ENCODE results near the gene OR51E1. TPM values are rescaled to one million over a fixed set of nuclear protein-coding genes. Genes with fewer than 3 reads are reported as not detected.

Gene OR51E1
- total and polyA plus RNA-seq, 10 of the 15 experiments (the other 5 are each of a cell fraction or from before 2014, with no cell fraction given) = not detected

DNA sequence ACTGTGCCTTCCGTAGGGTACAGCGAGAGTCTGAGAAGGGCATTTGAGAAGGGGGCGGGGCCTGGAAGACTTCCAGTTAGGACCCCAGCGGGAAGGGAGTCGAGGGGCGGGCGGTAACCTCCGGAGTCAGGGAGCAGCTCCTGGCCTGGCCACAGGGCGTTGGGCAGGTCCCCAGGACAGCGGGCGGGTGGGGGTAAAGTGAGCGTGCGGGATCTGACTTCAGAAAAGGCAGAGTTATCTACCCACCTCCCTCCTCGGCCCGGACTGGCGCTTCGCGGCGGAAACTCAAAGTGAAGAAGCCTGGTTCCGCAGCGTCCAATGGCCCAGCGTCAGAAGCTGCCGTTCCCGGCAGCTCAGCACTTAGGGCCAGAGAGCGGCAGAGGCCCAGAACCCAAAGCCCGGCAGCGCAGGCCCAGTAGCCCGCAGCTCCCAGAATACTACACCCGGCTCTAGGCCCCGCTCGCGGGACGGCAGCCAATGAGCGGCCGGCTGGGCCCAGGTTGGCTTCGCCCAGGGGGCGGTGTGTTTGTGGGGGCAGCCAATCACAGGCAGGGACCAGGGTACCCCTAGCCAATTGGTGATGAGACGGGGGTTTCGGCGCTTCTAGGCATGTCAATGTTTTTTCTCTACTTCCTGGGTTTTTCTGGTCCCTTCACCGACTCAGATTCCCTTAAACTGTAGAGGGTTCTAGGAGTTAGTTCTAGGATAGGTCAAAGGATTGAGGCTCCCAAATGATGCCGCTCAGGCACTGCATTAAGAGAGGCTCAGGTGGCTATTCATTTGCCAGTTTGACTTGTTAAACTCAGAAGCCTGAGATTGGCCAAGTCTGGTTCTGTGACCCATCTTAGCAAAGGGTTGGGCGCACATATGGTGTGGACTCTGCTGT lies 35.8 kb upstream of the OR51E1 start, which contains the start of gene TRIM68 (continued):
- TF ChIP-seq, protein P1, sequence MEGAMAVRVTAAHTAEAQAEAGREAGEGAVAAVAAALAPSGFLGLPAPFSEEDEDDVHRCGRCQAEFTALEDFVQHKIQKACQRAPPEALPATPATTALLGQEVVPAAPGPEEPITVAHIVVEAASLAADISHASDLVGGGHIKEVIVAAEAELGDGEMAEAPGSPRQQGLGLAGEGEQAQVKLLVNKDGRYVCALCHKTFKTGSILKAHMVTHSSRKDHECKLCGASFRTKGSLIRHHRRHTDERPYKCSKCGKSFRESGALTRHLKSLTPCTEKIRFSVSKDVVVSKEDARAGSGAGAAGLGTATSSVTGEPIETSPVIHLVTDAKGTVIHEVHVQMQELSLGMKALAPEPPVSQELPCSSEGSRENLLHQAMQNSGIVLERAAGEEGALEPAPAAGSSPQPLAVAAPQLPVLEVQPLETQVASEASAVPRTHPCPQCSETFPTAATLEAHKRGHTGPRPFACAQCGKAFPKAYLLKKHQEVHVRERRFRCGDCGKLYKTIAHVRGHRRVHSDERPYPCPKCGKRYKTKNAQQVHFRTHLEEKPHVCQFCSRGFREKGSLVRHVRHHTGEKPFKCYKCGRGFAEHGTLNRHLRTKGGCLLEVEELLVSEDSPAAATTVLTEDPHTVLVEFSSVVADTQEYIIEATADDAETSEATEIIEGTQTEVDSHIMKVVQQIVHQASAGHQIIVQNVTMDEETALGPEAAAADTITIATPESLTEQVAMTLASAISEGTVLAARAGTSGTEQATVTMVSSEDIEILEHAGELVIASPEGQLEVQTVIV (IDR thresholded peaks at IDR 0.05; ENCODE audit: borderline replicate concordance, partially characterized antibody) = peak; percentile 17
- TF ChIP-seq ZNF622 (IDR thresholded peaks at IDR 0.05) (no peak), ZNF217 (IDR thresholded peaks at IDR 0.05) (no peak), ZNF274 (IDR thresholded peaks at IDR 0.05; ENCODE audit: insufficient read depth, insufficient read length) (no peak), MYC (IDR thresholded peaks at IDR 0.05; ENCODE audit: insufficient read depth, insufficient read length, insufficient replicate concordance, low read length, severe bottlenecking) (no peak), SP1 (IDR thresholded peaks at IDR 0.05; ENCODE audit: low read depth, low read length) (peak; percentile 96), IRF4 (IDR thresholded peaks at IDR 0.05; ENCODE audit: low read depth, low read length) (0 out of 2 replicates have a peak, but pooled peaks have one; percentile 11), CBFB (IDR thresholded peaks at IDR 0.05; ENCODE audit: low read depth) (peak; percentile 60; the same call in 1 of the 2 replicates), TAF1 (IDR thresholded peaks at IDR 0.05; ENCODE audit: borderline replicate concordance, low read depth, low read length) (0 out of 2 replicates have a peak, but pooled peaks have one; percentile 19), GATAD2B (conservative IDR thresholded peaks at IDR 0.05; ENCODE audit: low read depth) (no peak), ETV6 (conservative IDR thresholded peaks at IDR 0.05 in 1 of 2, IDR thresholded peaks at IDR 0.05 in 1 of 2; ENCODE audit: borderline replicate concordance in 1 of 2, low read depth in 1 of 2) (no peak), BHLHE40 (IDR thresholded peaks at IDR 0.05; ENCODE audit: borderline replicate concordance in 1 of 2, low read depth in 2 of 2, low read length in 1 of 2) (no peak), RFX5 (IDR thresholded peaks at IDR 0.05; ENCODE audit: low read depth, low read length) (peak; percentile 64), BMI1 (IDR thresholded peaks at IDR 0.05; ENCODE audit: borderline replicate concordance) (no peak), HDAC2 (IDR thresholded peaks at IDR 0.05) (no peak), GABPA (IDR thresholded peaks at IDR 0.05; ENCODE audit: low read depth) (peak; percentile 51; the same call in 1 of the 2 replicates), WRNIP1 (IDR thresholded peaks at IDR 0.05; ENCODE audit: borderline replicate concordance, low read depth, low read length) (no peak), EZH2 (IDR thresholded peaks at IDR 0.05; ENCODE audit: borderline replicate concordance, control insufficient read depth, low read depth, low read length) (no peak)
- TF ChIP-seq, protein P2, sequence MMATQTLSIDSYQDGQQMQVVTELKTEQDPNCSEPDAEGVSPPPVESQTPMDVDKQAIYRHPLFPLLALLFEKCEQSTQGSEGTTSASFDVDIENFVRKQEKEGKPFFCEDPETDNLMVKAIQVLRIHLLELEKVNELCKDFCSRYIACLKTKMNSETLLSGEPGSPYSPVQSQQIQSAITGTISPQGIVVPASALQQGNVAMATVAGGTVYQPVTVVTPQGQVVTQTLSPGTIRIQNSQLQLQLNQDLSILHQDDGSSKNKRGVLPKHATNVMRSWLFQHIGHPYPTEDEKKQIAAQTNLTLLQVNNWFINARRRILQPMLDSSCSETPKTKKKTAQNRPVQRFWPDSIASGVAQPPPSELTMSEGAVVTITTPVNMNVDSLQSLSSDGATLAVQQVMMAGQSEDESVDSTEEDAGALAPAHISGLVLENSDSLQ (IDR thresholded peaks at IDR 0.05) = peak; percentile 65; the same call in 1 of the 2 replicates
- TF ChIP-seq, protein P3, sequence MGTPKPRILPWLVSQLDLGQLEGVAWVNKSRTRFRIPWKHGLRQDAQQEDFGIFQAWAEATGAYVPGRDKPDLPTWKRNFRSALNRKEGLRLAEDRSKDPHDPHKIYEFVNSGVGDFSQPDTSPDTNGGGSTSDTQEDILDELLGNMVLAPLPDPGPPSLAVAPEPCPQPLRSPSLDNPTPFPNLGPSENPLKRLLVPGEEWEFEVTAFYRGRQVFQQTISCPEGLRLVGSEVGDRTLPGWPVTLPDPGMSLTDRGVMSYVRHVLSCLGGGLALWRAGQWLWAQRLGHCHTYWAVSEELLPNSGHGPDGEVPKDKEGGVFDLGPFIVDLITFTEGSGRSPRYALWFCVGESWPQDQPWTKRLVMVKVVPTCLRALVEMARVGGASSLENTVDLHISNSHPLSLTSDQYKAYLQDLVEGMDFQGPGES (IDR thresholded peaks at IDR 0.05) = peak; percentile 79
- TF ChIP-seq, protein P4, sequence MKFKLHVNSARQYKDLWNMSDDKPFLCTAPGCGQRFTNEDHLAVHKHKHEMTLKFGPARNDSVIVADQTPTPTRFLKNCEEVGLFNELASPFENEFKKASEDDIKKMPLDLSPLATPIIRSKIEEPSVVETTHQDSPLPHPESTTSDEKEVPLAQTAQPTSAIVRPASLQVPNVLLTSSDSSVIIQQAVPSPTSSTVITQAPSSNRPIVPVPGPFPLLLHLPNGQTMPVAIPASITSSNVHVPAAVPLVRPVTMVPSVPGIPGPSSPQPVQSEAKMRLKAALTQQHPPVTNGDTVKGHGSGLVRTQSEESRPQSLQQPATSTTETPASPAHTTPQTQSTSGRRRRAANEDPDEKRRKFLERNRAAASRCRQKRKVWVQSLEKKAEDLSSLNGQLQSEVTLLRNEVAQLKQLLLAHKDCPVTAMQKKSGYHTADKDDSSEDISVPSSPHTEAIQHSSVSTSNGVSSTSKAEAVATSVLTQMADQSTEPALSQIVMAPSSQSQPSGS (IDR thresholded peaks at IDR 0.05; ENCODE audit: low read length) = no peak
- TF ChIP-seq, protein P5, sequence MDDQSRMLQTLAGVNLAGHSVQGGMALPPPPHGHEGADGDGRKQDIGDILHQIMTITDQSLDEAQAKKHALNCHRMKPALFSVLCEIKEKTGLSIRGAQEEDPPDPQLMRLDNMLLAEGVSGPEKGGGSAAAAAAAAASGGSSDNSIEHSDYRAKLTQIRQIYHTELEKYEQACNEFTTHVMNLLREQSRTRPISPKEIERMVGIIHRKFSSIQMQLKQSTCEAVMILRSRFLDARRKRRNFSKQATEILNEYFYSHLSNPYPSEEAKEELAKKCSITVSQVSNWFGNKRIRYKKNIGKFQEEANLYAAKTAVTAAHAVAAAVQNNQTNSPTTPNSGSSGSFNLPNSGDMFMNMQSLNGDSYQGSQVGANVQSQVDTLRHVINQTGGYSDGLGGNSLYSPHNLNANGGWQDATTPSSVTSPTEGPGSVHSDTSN (IDR thresholded peaks at IDR 0.05; ENCODE audit: insufficient replicate concordance, low read depth, low read length) = no peak
